SU-DHL-6 (cell line): ENCODE data around the gene TRAPPC4.
A peak's percentile ranks its signal among the peaks of the same experiment; 100 is the strongest.
"Not testable (repeated sequence)": the region's sequence is repeated elsewhere in the genome, so short reads cannot be mapped to it uniquely, and the experiment has no call there.

Experiments used
- H2AFZ ChIP-seq: fragments of 200-600 bp; sonication (generic); 2 replicates; pipeline ENCODE4 v1.6.1; 2014; ENCODE audit warnings: low read depth, mild to moderate bottlenecking, moderate library complexity, mixed read lengths, antibody characterized with exemption, low read length; ENCODE audit not compliant: severe bottlenecking
- H3F3A ChIP-seq: fragments of 200-600 bp; shearing (Covaris generic); 2 replicates; pipeline ENCODE4 v1.6.0; 2016; ENCODE audit warnings: antibody characterized with exemption, mild to moderate bottlenecking; ENCODE audit not compliant: insufficient read depth
- H3K27ac ChIP-seq: fragments of 200-600 bp; sonication (generic); 2 replicates; pipeline ENCODE4 v1.5.1; 2016; ENCODE audit warnings: low read depth, mild to moderate bottlenecking, low read length, moderate library complexity, mixed read lengths
- H3K27me3 ChIP-seq: fragments of 200-600 bp; sonication (generic), shearing (Covaris generic); 2 replicates; pipeline ENCODE4 v1.6.0; 2014; ENCODE audit warnings: mild to moderate bottlenecking, low read length
- H3K36me3 ChIP-seq: fragments of 200-600 bp; sonication (generic); 2 replicates; pipeline ENCODE4 v1.6.1; 2014; ENCODE audit warnings: mild to moderate bottlenecking, low read length, mixed read lengths
- H3K4me2 ChIP-seq: fragments of 300-600, 200-600 bp; shearing (Covaris generic), sonication (generic); 2 replicates; pipeline ENCODE4 v1.6.0; 2014; ENCODE audit warnings: low read length, low read depth, mild to moderate bottlenecking; ENCODE audit not compliant: poor library complexity, severe bottlenecking
- H3K4me3 ChIP-seq: fragments of 200-600 bp; sonication (generic); 2 replicates; pipeline ENCODE4 v1.5.1; 2014; ENCODE audit warnings: antibody characterized with exemption, low read length, mild to moderate bottlenecking, mixed read lengths; ENCODE audit not compliant: insufficient read depth, poor library complexity, severe bottlenecking
- H3K79me2 ChIP-seq: fragments of 200-600 bp; sonication (generic); 2 replicates; pipeline ENCODE4 v1.6.1; 2014; ENCODE audit warnings: mild to moderate bottlenecking, low read length, moderate library complexity; ENCODE audit not compliant: insufficient read depth
- H3K9ac ChIP-seq: fragments of 200-600 bp; sonication (generic); 2 replicates; pipeline ENCODE4 v1.7.0; 2014; ENCODE audit warnings: mild to moderate bottlenecking, low read length
- H3K9me2 ChIP-seq: fragments of 200-600 bp; sonication (generic); replicated peaks from 2 replicates; pipeline ENCODE4 v1.6.1; 2014; ENCODE audit warnings: low read length; ENCODE audit not compliant: insufficient read depth
- H3K9me3 ChIP-seq: fragments of 200-600 bp; sonication (generic); 2 replicates; pipeline ENCODE4 v1.6.1; 2014; ENCODE audit warnings: low read length, mixed read lengths; ENCODE audit not compliant: insufficient read depth
- H4K20me1 ChIP-seq: fragments of 200-600 bp; sonication (generic); 2 replicates; pipeline ENCODE4 v1.6.1; 2014; ENCODE audit warnings: low read depth, mild to moderate bottlenecking, antibody characterized with exemption, low read length, moderate library complexity, mixed read lengths
- CTCF ChIP-seq: fragments of 200-600 bp; sonication (generic); IDR thresholded peaks from one replicate; pipeline ENCODE4 v1.5.1; 2017; ENCODE audit warnings: antibody characterized with exemption, mild to moderate bottlenecking, low read length, moderate library complexity; ENCODE audit not compliant: insufficient read depth, poor library complexity, severe bottlenecking
- EZH2phosphoT487 ChIP-seq: fragments of 200-600 bp; sonication (generic), shearing (Covaris generic); conservative IDR thresholded peaks from 2 replicates; pipeline ENCODE4 v1.6.1; 2018; ENCODE audit warnings: mild to moderate bottlenecking, antibody characterized with exemption, low read length, moderate library complexity, mixed read lengths

Gene TRAPPC4

GRCh38 chr11:119018074-119018938 is at the start of gene TRAPPC4, which contains the start of gene RPS25:
TRAPPC4 (plus strand) TSS chr11:119018766; CDS start chr11:119018796, 30 bp downstream.
RPS25 (minus strand) TSS chr11:119018343; CDS start chr11:119018284, 59 bp downstream.
- Histone ChIP-seq H2AFZ (peak within 1 kb of the TSS; percentile 82), H3K9me3 (no peaks in the 10 kb centered on the region), H3K4me2 (peak within 1 kb of the TSS; percentile 68), H3K4me3 (peak within 1 kb of the TSS; percentile 92), H4K20me1 (peaks cover 4% of the 10 kb centered on the region; the same call in 1 of the 2 replicates), H3K9me2 (no peaks in the 10 kb centered on the region), H3K79me2 (peaks cover 56% of the 10 kb centered on the region), H3K9ac (peak within 1 kb of the TSS; percentile 96), H3F3A (peaks cover 53% of the 10 kb centered on the region), H3K36me3 (peaks cover 25% of the 10 kb centered on the region), H3K27ac (peak within 1 kb of the TSS; percentile 96), H3K27me3 (no peaks in the 10 kb centered on the region)
- TF ChIP-seq EZH2phosphoT487 (no peak), CTCF (no peak)

- H4K20me1 ChIP-seq, H3K9ac ChIP-seq, H3K4me2 ChIP-seq, H3F3A ChIP-seq, H3K9me3 ChIP-seq, H3K27ac ChIP-seq, H2AFZ ChIP-seq, H3K36me3 ChIP-seq, H3K9me2 ChIP-seq, H3K27me3 ChIP-seq, H3K4me3 ChIP-seq, H3K79me2 ChIP-seq: not testable (repeated sequence)
Measured at GRCh38 chr11:118969508-118969907, 49.1 kb upstream of the TRAPPC4 start.

GRCh38 chr11:118971646-118972045 is 46.9 kb upstream of the TRAPPC4 start, which contains the start of gene FOXR1:
FOXR1 (plus strand) TSS chr11:118971761; CDS start chr11:118971932, 171 bp downstream.
- Histone ChIP-seq H3K9me2 (no peaks in the 10 kb centered on the region), H3K27me3 (no peaks in the 10 kb centered on the region), H3K4me3 (no peak within 1 kb of the TSS), H3K9ac (no peak within 1 kb of the TSS), H3K27ac (no peak within 1 kb of the TSS), H3K4me2 (no peak within 1 kb of the TSS), H3K79me2 (no peaks in the 10 kb centered on the region), H4K20me1 (no peaks in the 10 kb centered on the region), H3K9me3 (no peaks in the 10 kb centered on the region), H3F3A (no peaks in the 10 kb centered on the region), H3K36me3 (no peaks in the 10 kb centered on the region), H2AFZ (no peak within 1 kb of the TSS)
- TF ChIP-seq EZH2phosphoT487: no peak
- no peak for TF ChIP-seq CTCF

GRCh38 chr11:118973985-118974384 is 44.6 kb upstream of the TRAPPC4 start:
- Histone ChIP-seq H3K36me3 (no peaks in the 10 kb centered on the region), H3K4me2 (no peak overlapping the region), H3K27ac (no peak overlapping the region), H3K9ac (no peak overlapping the region), H3K9me2 (no peaks in the 10 kb centered on the region), H3F3A (no peaks in the 10 kb centered on the region), H3K27me3 (no peaks in the 10 kb centered on the region), H4K20me1 (no peaks in the 10 kb centered on the region), H2AFZ (no peak overlapping the region), H3K79me2 (no peaks in the 10 kb centered on the region), H3K4me3 (no peak overlapping the region), H3K9me3 (no peaks in the 10 kb centered on the region)
- TF ChIP-seq CTCF (no peak), EZH2phosphoT487 (no peak)
